Measurements from ENCODE around the gene POLR2E. TPM values are rescaled to one million over a fixed set of nuclear protein-coding genes. Genes with fewer than 3 reads are reported as not detected.

POLR2E gene
- total RNA-seq, 1 experiment from 2014 or later, result 279 TPM

DNA sequence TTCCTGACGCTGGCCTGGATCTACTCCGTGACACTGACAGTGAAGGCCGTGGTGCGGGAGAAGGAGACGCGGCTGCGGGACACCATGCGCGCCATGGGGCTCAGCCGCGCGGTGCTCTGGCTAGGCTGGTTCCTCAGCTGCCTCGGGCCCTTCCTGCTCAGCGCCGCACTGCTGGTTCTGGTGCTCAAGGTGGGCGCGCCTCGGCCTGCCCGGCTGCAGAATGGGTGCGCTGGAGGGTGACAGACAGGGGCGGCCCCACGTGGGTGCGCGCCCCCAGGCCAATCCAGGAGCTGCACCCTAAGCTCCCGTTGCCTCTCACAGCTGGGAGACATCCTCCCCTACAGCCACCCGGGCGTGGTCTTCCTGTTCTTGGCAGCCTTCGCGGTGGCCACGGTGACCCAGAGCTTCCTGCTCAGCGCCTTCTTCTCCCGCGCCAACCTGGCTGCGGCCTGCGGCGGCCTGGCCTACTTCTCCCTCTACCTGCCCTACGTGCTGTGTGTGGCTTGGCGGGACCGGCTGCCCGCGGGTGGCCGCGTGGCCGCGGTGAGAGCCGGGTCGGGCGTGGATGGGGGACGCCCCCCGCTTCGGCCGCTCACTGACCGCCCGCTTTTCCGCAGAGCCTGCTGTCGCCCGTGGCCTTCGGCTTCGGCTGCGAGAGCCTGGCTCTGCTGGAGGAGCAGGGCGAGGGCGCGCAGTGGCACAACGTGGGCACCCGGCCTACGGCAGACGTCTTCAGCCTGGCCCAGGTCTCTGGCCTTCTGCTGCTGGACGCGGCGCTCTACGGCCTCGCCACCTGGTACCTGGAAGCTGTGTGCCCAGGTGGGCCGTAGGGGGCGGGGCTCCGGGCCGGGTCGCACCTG is 48.1 kb downstream of the POLR2E start:
- Histone ChIP-seq H3K36me3 (ENCODE audit: control insufficient read depth, insufficient read depth, low read length) (no peaks in the 10 kb centered on the region), H3K4me3 (ENCODE audit: low read depth in 2 of 2, low read length in 2 of 2) (no peak overlapping the region), H3K9me3 (ENCODE audit: control insufficient read depth, insufficient read depth, low read depth, low read length) (no peaks in the 10 kb centered on the region), H3K27me3 (ENCODE audit: control insufficient read depth, insufficient read depth, low read length) (no peaks in the 10 kb centered on the region), H3K4me1 (ENCODE audit: control insufficient read depth, insufficient read depth, low read length) (peaks cover 10% of the 10 kb centered on the region), H3K27ac (ENCODE audit: low read length) (no peak overlapping the region)
- ATAC-seq (no peak), DNase-seq (ENCODE audit: low read depth, low spot score) (no peak)
- intact Hi-C loops (cut with micrococcal nuclease; ENCODE audit: unreplicated experiment) (no loop called here), in situ Hi-C loops (cut with HindIII; ENCODE audit: low pct_unique_long_range_greater_than_20kb, low sequenced_read_pairs) (no loop called here)
- ChIA-PET POLR2A (no interaction called here), CTCF (interaction anchor here (1.0 kb wide), 1 partner anchor 18 kb away, joined by 7 read pairs; no protein-coding TSS in a partner anchor)
- no peak for TF ChIP-seq POLR2AphosphoS5 (IDR thresholded peaks at IDR 0.05; ENCODE audit: low read depth, low read length)
- TF ChIP-seq CTCF (IDR thresholded peaks at IDR 0.05), result no peak
- no peak for TF ChIP-seq SIN3A (IDR thresholded peaks at IDR 0.05; ENCODE audit: borderline replicate concordance, insufficient read depth, low read depth, low read length)
- no peak for TF ChIP-seq TCF7L2 (IDR thresholded peaks at IDR 0.05; ENCODE audit: low read depth, low read length)
- TF ChIP-seq REST (IDR thresholded peaks at IDR 0.05; ENCODE audit: insufficient read depth in 1 of 2, low read depth in 2 of 2, low read length in 1 of 2), result no peak
- BruUV-seq (replicated peaks), result no TSS peak

- ATAC-seq (no peak), DNase-seq (ENCODE audit: low read depth, low spot score) (no peak)
- intact Hi-C loops (cut with micrococcal nuclease; ENCODE audit: unreplicated experiment) (no loop called here), in situ Hi-C loops (cut with HindIII; ENCODE audit: low pct_unique_long_range_greater_than_20kb, low sequenced_read_pairs) (no loop called here)
- TF ChIP-seq POLR2AphosphoS5 (IDR thresholded peaks at IDR 0.05; ENCODE audit: low read depth, low read length) (no peak), SIN3A (IDR thresholded peaks at IDR 0.05; ENCODE audit: borderline replicate concordance, insufficient read depth, low read depth, low read length) (no peak), CTCF (IDR thresholded peaks at IDR 0.05) (no peak), REST (IDR thresholded peaks at IDR 0.05; ENCODE audit: insufficient read depth in 1 of 2, low read depth in 2 of 2, low read length in 1 of 2) (no peak), TCF7L2 (IDR thresholded peaks at IDR 0.05; ENCODE audit: low read depth, low read length) (no peak)
- CTCF ChIA-PET, result no interaction called here
- no peaks in the 10 kb centered on the region for H3K36me3 ChIP-seq (ENCODE audit: control insufficient read depth, insufficient read depth, low read length)
- H3K27ac ChIP-seq (ENCODE audit: low read length), result no peak overlapping the region
- no peaks in the 10 kb centered on the region for H3K27me3 ChIP-seq (ENCODE audit: control insufficient read depth, insufficient read depth, low read length)
- H3K9me3 ChIP-seq (ENCODE audit: control insufficient read depth, insufficient read depth, low read depth, low read length), result no peaks in the 10 kb centered on the region
- POLR2A ChIA-PET, result no interaction called here
- no peak overlapping the region for H3K4me3 ChIP-seq (ENCODE audit: low read depth in 2 of 2, low read length in 2 of 2)
- peaks cover 12% of the 10 kb centered on the region for H3K4me1 ChIP-seq (ENCODE audit: control insufficient read depth, insufficient read depth, low read length)
- no TSS peak for BruUV-seq (replicated peaks)
These were observed 49.0 kb downstream of the POLR2E start for GRCh38 chr19:1046117-1046626.

Data from Panc1 (cell line).